Measurements from ENCODE around the gene SEPTIN11. TPM values are rescaled to one million over a fixed set of nuclear protein-coding genes. Genes with fewer than 3 reads are reported as not detected.

The SEPTIN11 gene
- polyA plus RNA-seq, 3 donors = 3.2 to 14.8 (median 8.8) TPM

DNA sequence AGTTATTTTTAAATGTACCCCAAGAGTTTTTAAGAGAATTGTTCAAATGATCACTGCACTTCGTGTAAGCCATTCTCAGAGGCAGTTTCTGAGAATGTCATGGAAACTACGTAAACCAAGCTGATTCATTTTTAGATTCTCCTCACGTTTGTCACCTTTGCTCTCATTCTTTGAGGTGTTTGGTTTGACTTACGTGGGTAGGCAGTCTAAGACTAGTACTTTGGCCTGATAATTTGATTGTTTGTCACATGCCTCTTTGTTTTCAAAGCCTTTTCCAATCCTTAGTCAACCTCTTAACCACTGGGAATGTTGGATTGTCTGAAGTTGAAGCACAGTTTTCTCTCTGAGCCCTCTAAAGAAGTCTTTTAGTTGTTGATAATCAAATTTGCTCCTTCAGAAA is 10.5 kb downstream of the SEPTIN11 start:
- WGBS (ENCODE audit: insufficient coverage) = 100% methylated on average over 3 of the region's 4 CpGs
- no peak overlapping the region for H3K9ac ChIP-seq (ENCODE audit: insufficient read depth, low read length, poor library complexity, severe bottlenecking)
- no peaks in the 10 kb centered on the region for H3K4me1 ChIP-seq (ENCODE audit: control insufficient read depth in 1 of 2, insufficient read depth in 2 of 2, low read length in 2 of 2)
- Mint-ChIP-seq H3K27ac (no peak overlapping the region), H3K36me3 (peaks cover 0 to 1% of the 10 kb centered on the region in 2 donors), H3K27me3 (ENCODE audit: low read depth in 3 of 3) (peaks cover 0 to 1% (median 0%) of the 10 kb centered on the region in 3 donors), H3K4me1 (peaks cover 5% of the 10 kb centered on the region), H3K4me3 (no peak overlapping the region), H3K9me3 (peaks cover 0 to 5% (median 4%) of the 10 kb centered on the region in 7 donors)
- no peaks in the 10 kb centered on the region for H4K20me1 ChIP-seq (ENCODE audit: insufficient read depth, low read length)
- H2AFZ ChIP-seq (ENCODE audit: insufficient read depth, low read depth, low read length, poor library complexity, severe bottlenecking) = no peak overlapping the region
- H3K4me2 ChIP-seq (replicated peaks; ENCODE audit: extremely low read depth, low read length, poor library complexity, severe bottlenecking) = no peak overlapping the region
- no peak for DNase-seq
- H3K9me3 ChIP-seq (replicated peaks in 1 of 2; ENCODE audit: control insufficient read depth in 1 of 2, insufficient read depth in 1 of 2, low read length in 2 of 2) = no peaks in the 10 kb centered on the region
- no peaks in the 10 kb centered on the region for H3K79me2 ChIP-seq (ENCODE audit: insufficient read depth, low read length)
- no peaks in the 10 kb centered on the region for H3K27me3 ChIP-seq (ENCODE audit: control insufficient read depth in 2 of 2, insufficient read depth in 2 of 2, low read length in 2 of 2)
- intact Hi-C loops (cut with micrococcal nuclease) = no loop called here
- no peak overlapping the region for H3K4me3 ChIP-seq (replicated peaks in 1 of 3; ENCODE audit: low read depth in 2 of 3, low read length in 3 of 3)
- TF ChIP-seq, protein P1, sequence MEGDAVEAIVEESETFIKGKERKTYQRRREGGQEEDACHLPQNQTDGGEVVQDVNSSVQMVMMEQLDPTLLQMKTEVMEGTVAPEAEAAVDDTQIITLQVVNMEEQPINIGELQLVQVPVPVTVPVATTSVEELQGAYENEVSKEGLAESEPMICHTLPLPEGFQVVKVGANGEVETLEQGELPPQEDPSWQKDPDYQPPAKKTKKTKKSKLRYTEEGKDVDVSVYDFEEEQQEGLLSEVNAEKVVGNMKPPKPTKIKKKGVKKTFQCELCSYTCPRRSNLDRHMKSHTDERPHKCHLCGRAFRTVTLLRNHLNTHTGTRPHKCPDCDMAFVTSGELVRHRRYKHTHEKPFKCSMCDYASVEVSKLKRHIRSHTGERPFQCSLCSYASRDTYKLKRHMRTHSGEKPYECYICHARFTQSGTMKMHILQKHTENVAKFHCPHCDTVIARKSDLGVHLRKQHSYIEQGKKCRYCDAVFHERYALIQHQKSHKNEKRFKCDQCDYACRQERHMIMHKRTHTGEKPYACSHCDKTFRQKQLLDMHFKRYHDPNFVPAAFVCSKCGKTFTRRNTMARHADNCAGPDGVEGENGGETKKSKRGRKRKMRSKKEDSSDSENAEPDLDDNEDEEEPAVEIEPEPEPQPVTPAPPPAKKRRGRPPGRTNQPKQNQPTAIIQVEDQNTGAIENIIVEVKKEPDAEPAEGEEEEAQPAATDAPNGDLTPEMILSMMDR (IDR thresholded peaks at IDR 0.05) = no peak
- no peak overlapping the region for H3K27ac ChIP-seq (ENCODE audit: low read depth in 1 of 2, low read length in 2 of 2)
- H3K36me3 ChIP-seq (replicated peaks in 1 of 2; ENCODE audit: control insufficient read depth in 1 of 2, insufficient read depth in 2 of 2, low read length in 2 of 2) = no peaks in the 10 kb centered on the region

DNA sequence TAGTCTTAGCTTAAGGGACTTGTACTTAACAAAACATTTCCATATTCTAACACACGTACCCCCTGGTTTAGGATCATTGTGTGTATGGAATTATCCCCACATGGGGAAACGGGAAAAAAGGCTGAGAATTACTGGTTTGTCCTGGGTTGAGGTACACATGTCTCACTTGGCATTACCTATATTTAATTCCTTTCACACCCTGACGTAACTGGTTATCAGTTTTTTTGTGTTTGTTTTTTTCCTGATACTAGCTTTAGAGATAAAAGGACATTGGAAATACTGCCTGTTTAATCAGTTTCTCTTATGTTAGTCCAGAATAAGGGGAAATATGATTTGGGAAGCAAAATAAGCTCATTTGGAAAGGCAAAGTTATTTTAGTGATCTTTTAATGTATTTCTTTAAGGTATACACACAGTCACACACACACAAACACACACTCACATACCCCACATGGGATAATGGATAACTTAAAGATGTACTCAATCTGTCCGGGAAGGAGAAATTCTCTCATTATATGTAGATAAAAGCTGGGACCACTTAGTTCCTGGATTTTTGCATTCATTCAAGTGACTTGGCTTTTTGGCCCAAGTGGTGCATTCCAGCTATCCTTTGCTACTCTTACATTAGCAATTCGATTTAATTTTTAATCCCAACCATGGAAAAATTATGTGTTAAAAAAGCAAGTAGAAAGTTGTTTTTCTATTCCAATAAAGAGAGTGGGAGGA is 13.0 kb downstream of the SEPTIN11 start:
- no peaks in the 10 kb centered on the region for H3K9me3 ChIP-seq (replicated peaks in 1 of 2; ENCODE audit: control insufficient read depth in 1 of 2, insufficient read depth in 1 of 2, low read length in 2 of 2)
- no peak overlapping the region for H3K27ac Mint-ChIP-seq
- H3K36me3 ChIP-seq (replicated peaks in 1 of 2; ENCODE audit: control insufficient read depth in 1 of 2, insufficient read depth in 2 of 2, low read length in 2 of 2) = no peaks in the 10 kb centered on the region
- H3K27me3 Mint-ChIP-seq (ENCODE audit: low read depth in 3 of 3) = peaks cover 0 to 1% (median 0%) of the 10 kb centered on the region in 3 donors
- no peak overlapping the region for H3K4me3 Mint-ChIP-seq
- intact Hi-C loops (cut with micrococcal nuclease) = no loop called here
- DNase-seq = no peak
- H3K79me2 ChIP-seq (ENCODE audit: insufficient read depth, low read length) = no peaks in the 10 kb centered on the region
- peaks cover 0 to 5% (median 4%) of the 10 kb centered on the region in 7 donors for H3K9me3 Mint-ChIP-seq
- H2AFZ ChIP-seq (ENCODE audit: insufficient read depth, low read depth, low read length, poor library complexity, severe bottlenecking) = no peak overlapping the region
- H3K27ac ChIP-seq (ENCODE audit: low read depth in 1 of 2, low read length in 2 of 2) = no peak overlapping the region
- H4K20me1 ChIP-seq (ENCODE audit: insufficient read depth, low read length) = no peaks in the 10 kb centered on the region
- no peak overlapping the region for H3K4me3 ChIP-seq (replicated peaks in 1 of 3; ENCODE audit: low read depth in 2 of 3, low read length in 3 of 3)
- no peak overlapping the region for H3K9ac ChIP-seq (ENCODE audit: insufficient read depth, low read length, poor library complexity, severe bottlenecking)
- no peaks in the 10 kb centered on the region for H3K27me3 ChIP-seq (ENCODE audit: control insufficient read depth in 2 of 2, insufficient read depth in 2 of 2, low read length in 2 of 2)
- H3K4me2 ChIP-seq (replicated peaks; ENCODE audit: extremely low read depth, low read length, poor library complexity, severe bottlenecking) = no peak overlapping the region
- no peaks in the 10 kb centered on the region for H3K4me1 ChIP-seq (ENCODE audit: control insufficient read depth in 1 of 2, insufficient read depth in 2 of 2, low read length in 2 of 2)
- peaks cover 5% of the 10 kb centered on the region for H3K4me1 Mint-ChIP-seq
- TF ChIP-seq, protein P1 (IDR thresholded peaks at IDR 0.05) = no peak
- no CpG with 5 or more reads among the region's 5 CpGs for WGBS (ENCODE audit: insufficient coverage)
- peaks cover 0 to 1% of the 10 kb centered on the region in 2 donors for H3K36me3 Mint-ChIP-seq
